NOMO-1 treated with dmso at 0.1 percent for 144 hours (cell line): ENCODE data around the gene ELP2.
"Not testable (repeated sequence)": the region's sequence is repeated elsewhere in the genome, so short reads cannot be mapped to it uniquely, and the experiment has no call there.

Source experiments
- DNase-seq: peaks from one replicate; lab custom pipeline; 2025; ENCODE audit not compliant: unreplicated experiment; lab: John Stamatoyannopoulos, UW

Gene ELP2

GRCh38 chr18:36187826-36188721 is 58.4 kb downstream of the ELP2 start:
- no peak for DNase-seq

GRCh38 chr18:36188916-36189315 is 59.2 kb downstream of the ELP2 start:
- DNase-seq: no peak

- DNase-seq: no peak
These were observed 59.8 kb downstream of the ELP2 start for GRCh38 chr18:36189486-36189885.

GRCh38 chr18:36191286-36191685 is 61.6 kb downstream of the ELP2 start:
- no peak for DNase-seq

GRCh38 chr18:36191711-36192110 is 62.0 kb downstream of the ELP2 start:
- no peak for DNase-seq

- no peak for DNase-seq
These were observed 65.1 kb downstream of the ELP2 start for GRCh38 chr18:36194600-36195315.

GRCh38 chr18:36195427-36196122 is 65.9 kb downstream of the ELP2 start:
- DNase-seq: no peak

- DNase-seq: no peak
These were observed 66.7 kb downstream of the ELP2 start for GRCh38 chr18:36196238-36196995.

GRCh38 chr18:36197511-36198166 is 67.9 kb downstream of the ELP2 start:
- DNase-seq: no peak

- no peak for DNase-seq
These were observed 70.1 kb downstream of the ELP2 start for GRCh38 chr18:36199691-36200295.

GRCh38 chr18:36200354-36200771 is 70.7 kb downstream of the ELP2 start:
- DNase-seq: no peak

GRCh38 chr18:36201765-36202164 is 72.1 kb downstream of the ELP2 start:
- no peak for DNase-seq

- DNase-seq: no peak
These were observed 73.7 kb downstream of the ELP2 start for GRCh38 chr18:36203360-36203895.

- DNase-seq: no peak
These were observed 75.5 kb downstream of the ELP2 start for GRCh38 chr18:36205166-36205565.

- no peak for DNase-seq
These were observed 77.6 kb downstream of the ELP2 start for GRCh38 chr18:36207303-36207702.

GRCh38 chr18:36207969-36208368 is 78.3 kb downstream of the ELP2 start:
- not testable (repeated sequence) for DNase-seq

- no peak for DNase-seq
These were observed 81.9 kb downstream of the ELP2 start for GRCh38 chr18:36211612-36212065.

- no peak for DNase-seq
These were observed 82.8 kb downstream of the ELP2 start for GRCh38 chr18:36212301-36213171.

GRCh38 chr18:36214811-36215210 is 85.1 kb downstream of the ELP2 start:
- DNase-seq: no peak
